Peyer's patch (tissue), 4 donors: Measurements from ENCODE around the gene RELT. TPM values are rescaled to one million over a fixed set of nuclear protein-coding genes. Genes with fewer than 3 reads are reported as not detected.

Source experiments
- DNase-seq, 3 donors: peaks; one replicate each; pipeline ENCODE4 v3.0.0-alpha.2; 2017 to 2019
- H3K27ac ChIP-seq, 4 donors: fragments of 200-600 bp; sonication (generic); one replicate each; pipeline ENCODE4 v1.5.1; 2016 to 2019
- H3K27me3 ChIP-seq, 2 donors: fragments of 200-600 bp; sonication (generic); one replicate each; pipeline ENCODE4 v1.5.1; 2019
- H3K36me3 ChIP-seq, 3 donors: fragments of 200-600 bp; sonication (generic); one replicate each; pipeline ENCODE4 v1.5.1; 2016 to 2019
- H3K4me1 ChIP-seq, 4 donors: fragments of 200-600 bp; sonication (generic); one replicate each; pipeline ENCODE4 v1.5.1; 2016 to 2019
- H3K4me3 ChIP-seq, 4 donors: fragments of 200-600 bp; sonication (generic); 1 replicate in 3 of 4; 2 replicates in 1 of 4; pipeline ENCODE4 v1.5.1; 2016 to 2019; ENCODE audit warnings: mild to moderate bottlenecking in 1 of 4
- H3K9me3 ChIP-seq, 4 donors: fragments of 200-600 bp; sonication (generic); one replicate each; pipeline ENCODE4 v1.5.1; 2016 to 2019; ENCODE audit warnings: mild to moderate bottlenecking in 1 of 4
- POLR2A ChIP-seq, 2 donors: fragments of 450-650 bp; IDR thresholded peaks; one replicate each; pipeline ENCODE4 v1.5.1; 2017; ENCODE audit warnings: antibody characterized with exemption in 2 of 2, mild to moderate bottlenecking in 2 of 2, moderate library complexity in 2 of 2
- total RNA-seq, 4 donors: library from RNA; depleted of rRNA; stranded (reverse); fragments of >200 nt; gene quantifications; one replicate each; pipeline ENCODE4 v1.1.0, GENCODE V29; 2016
- TF ChIP-seq, protein P1 (sequence below), 6 experiments: fragments of 450-650 bp in 4 of 6; fragments of 200-600 bp in 2 of 6; sonication (generic) in 1 of 6; IDR thresholded peaks; one replicate each; pipeline ENCODE4 v1.5.1; 2017 to 2019; ENCODE audit warnings: antibody characterized with exemption in 6 of 6, mild to moderate bottlenecking in 3 of 6, moderate library complexity in 1 of 6

Gene RELT
- total RNA-seq, 4 donors from 2014 or later: 1.2 to 19.0 (median 4.7) TPM

DNA sequence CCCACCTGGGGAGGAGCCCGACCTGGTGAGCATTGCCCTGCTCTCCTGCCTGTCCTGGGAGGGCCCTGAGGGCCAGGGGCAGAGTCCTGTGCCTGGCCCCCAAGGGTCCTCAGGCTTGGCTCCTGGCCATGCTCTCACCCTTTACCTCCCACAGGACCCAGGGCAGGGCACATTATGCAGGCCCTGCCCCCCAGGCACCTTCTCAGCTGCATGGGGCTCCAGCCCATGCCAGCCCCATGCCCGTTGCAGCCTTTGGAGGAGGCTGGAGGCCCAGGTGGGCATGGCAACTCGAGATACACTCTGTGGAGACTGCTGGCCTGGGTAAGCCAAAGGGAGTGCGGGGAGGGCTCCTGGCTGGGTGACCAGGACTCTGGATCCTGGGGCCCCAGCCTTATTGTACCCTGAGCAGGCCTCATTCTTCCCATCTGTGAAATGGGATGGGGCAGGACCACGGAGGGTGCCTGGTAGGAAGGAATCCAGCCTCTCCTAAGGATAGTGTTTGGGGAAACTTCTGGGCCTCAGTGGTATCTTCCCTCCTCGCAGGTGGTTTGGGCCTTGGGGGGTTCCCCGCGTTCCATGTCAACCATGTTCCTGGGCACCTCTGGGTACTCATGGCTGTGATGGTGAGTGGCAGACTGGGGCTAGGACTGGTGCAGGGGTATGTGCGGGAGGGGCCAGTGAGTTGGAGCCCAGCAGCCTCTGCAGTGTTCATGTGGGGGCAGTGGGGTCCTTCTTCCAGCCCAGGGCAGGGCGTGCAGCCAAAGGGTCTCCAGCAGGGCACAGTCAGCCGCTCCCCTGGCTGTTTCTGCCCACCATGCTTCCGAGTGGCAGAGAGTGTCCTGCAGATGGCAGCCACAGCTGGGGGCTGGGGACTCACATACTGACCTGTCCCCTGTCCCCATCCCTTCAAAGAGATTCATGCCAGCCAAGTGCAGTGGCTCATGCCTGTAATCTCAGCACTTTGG lies 14.7 kb downstream of the RELT start:
- H3K4me3 ChIP-seq: no peak overlapping the region
- H3K4me1 ChIP-seq: peaks cover 0 to 31% (median 14%) of the 10 kb centered on the region in 4 donors
- DNase-seq: no peak
- H3K36me3 ChIP-seq: no peaks in the 10 kb centered on the region
- H3K9me3 ChIP-seq: no peaks in the 10 kb centered on the region
- H3K27ac ChIP-seq: no peak overlapping the region
- TF ChIP-seq, protein P1, sequence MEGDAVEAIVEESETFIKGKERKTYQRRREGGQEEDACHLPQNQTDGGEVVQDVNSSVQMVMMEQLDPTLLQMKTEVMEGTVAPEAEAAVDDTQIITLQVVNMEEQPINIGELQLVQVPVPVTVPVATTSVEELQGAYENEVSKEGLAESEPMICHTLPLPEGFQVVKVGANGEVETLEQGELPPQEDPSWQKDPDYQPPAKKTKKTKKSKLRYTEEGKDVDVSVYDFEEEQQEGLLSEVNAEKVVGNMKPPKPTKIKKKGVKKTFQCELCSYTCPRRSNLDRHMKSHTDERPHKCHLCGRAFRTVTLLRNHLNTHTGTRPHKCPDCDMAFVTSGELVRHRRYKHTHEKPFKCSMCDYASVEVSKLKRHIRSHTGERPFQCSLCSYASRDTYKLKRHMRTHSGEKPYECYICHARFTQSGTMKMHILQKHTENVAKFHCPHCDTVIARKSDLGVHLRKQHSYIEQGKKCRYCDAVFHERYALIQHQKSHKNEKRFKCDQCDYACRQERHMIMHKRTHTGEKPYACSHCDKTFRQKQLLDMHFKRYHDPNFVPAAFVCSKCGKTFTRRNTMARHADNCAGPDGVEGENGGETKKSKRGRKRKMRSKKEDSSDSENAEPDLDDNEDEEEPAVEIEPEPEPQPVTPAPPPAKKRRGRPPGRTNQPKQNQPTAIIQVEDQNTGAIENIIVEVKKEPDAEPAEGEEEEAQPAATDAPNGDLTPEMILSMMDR (IDR thresholded peaks at IDR 0.05): no peak
- H3K27me3 ChIP-seq: no peaks in the 10 kb centered on the region

DNA sequence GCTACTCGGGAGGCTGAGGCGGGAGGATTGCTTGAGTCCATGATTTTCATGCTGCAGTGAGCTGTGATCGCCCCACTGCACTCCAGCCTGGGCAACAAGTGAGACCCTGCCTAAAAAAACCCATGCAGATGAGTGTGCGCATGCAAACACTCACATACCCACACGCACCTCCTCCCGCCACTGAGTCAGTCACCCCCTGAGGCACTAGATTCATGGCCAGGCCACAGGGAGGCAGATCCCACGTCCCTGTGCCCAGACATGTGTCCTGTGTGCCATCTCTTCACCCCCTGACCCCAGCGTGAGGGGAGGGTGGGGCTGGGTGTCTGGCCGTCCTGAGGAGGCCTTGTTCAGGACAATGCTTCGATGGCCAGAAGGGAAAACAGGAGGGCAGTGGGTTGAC lies 15.5 kb downstream of the RELT start:
- no peak for DNase-seq
- Histone ChIP-seq H3K4me3 (no peak overlapping the region), H3K36me3 (no peaks in the 10 kb centered on the region), H3K4me1 (peaks cover 0 to 26% (median 10%) of the 10 kb centered on the region in 4 donors), H3K27me3 (no peaks in the 10 kb centered on the region), H3K27ac (no peak overlapping the region), H3K9me3 (no peaks in the 10 kb centered on the region)
- TF ChIP-seq, protein P1 (IDR thresholded peaks at IDR 0.05): no peak
- TF ChIP-seq POLR2A (IDR thresholded peaks at IDR 0.05): no peak

DNA sequence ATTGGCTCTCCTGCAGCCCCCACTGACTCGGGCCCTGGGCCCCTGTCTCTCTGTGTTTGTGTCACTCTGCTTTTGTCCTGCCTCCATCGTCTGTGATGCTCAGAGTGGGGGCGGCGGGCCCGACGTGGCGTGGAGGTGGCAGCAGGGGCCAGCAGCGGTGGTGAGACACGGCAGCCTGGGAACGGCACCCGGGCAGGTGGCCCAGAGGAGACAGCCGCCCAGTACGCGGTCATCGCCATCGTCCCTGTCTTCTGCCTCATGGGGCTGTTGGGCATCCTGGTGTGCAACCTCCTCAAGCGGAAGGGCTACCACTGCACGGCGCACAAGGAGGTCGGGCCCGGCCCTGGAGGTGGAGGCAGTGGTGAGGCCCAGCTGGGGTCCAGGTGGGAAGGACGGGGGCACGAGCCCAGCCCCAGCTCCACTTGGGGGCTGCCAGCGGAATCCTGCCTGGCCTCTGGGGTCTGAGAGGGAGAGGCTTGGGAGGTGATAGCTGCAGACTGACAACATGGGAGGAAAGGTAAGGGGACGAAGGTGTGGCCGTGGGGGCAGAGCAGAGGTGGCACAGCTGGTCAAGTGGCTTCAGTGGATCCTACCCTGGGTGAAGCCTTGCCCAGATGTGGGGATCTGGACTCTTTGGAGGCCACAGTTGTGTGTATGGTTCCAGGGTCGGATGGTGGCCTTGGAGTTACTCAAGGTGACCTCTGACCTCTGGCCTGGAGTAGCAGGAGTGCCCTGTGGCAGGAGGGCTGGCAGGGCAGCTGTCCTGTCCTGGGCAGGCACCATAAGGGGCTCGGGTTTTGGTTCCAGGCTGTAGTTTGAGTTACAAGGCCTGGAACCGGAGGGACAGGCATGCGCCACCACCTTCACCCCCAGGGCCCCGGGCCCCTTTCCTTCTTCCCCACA lies 16.2 kb downstream of the RELT start:
- no peak overlapping the region for H3K27ac ChIP-seq
- no peak overlapping the region for H3K4me3 ChIP-seq
- peaks cover 0 to 21% (median 7%) of the 10 kb centered on the region in 4 donors for H3K4me1 ChIP-seq
- no peaks in the 10 kb centered on the region for H3K9me3 ChIP-seq
- TF ChIP-seq, protein P1 (IDR thresholded peaks at IDR 0.05): no peak
- TF ChIP-seq POLR2A (IDR thresholded peaks at IDR 0.05): no peak
- no peaks in the 10 kb centered on the region for H3K36me3 ChIP-seq
- H3K27me3 ChIP-seq: no peaks in the 10 kb centered on the region
- peak in 1 of 3 donors; percentile 30 for DNase-seq

DNA sequence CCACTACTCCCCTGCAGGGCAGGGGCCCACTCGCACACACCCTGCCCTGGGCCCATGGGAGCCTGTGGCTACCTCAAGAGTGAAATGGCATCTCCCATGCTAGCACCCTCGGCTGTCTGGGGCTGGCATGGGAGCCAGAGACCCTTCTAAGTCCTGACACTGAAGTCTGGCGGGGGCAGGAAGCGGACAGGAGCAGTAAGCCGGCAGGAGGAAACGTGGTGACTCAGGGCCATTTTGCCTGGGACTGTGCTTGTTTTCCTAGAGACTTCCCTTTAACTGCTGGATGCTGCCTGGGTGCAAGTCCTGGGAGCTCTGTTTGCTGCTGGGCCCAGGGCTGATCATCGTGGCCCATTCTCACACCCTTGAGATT lies 16.8 kb downstream of the RELT start:
- no peaks in the 10 kb centered on the region for H3K36me3 ChIP-seq

More for the DNA sequence above, 16.8 kb downstream of the RELT start:
- no peak for TF ChIP-seq POLR2A (IDR thresholded peaks at IDR 0.05)
- TF ChIP-seq, protein P1 (IDR thresholded peaks at IDR 0.05): no peak
- Histone ChIP-seq H3K27me3 (no peaks in the 10 kb centered on the region), H3K4me3 (no peak overlapping the region), H3K9me3 (no peaks in the 10 kb centered on the region), H3K27ac (no peak overlapping the region), H3K4me1 (peaks cover 0 to 15% (median 4%) of the 10 kb centered on the region in 4 donors)
- DNase-seq: no peak
